HUES48 (cell line): ENCODE results near the gene PAX5.

Experiments used
- H3K27ac ChIP-seq: one replicate; pipeline ENCODE4 v1.7.0; 2013; ENCODE audit warnings: low read depth, low read length, inconsistent platforms
- H3K27me3 ChIP-seq: 2 replicates; pipeline ENCODE4 v1.6.1; 2013; ENCODE audit warnings: mild to moderate bottlenecking, low read length; ENCODE audit not compliant: control insufficient read depth, insufficient read depth
- H3K36me3 ChIP-seq: 2 replicates; pipeline ENCODE4 v1.6.1; 2013; ENCODE audit warnings: low read length; ENCODE audit not compliant: control insufficient read depth, insufficient read depth
- H3K4me1 ChIP-seq: 2 replicates; pipeline ENCODE4 v1.6.1; 2013; ENCODE audit warnings: mild to moderate bottlenecking, low read length; ENCODE audit not compliant: control insufficient read depth, insufficient read depth
- H3K4me3 ChIP-seq: 2 replicates; pipeline ENCODE4 v1.5.1; 2013; ENCODE audit warnings: mild to moderate bottlenecking, low read depth, low read length
- H3K9ac ChIP-seq: 2 replicates; pipeline ENCODE4 v1.6.1; 2013; ENCODE audit warnings: mild to moderate bottlenecking, low read depth, low read length, moderate library complexity
- H3K9me3 ChIP-seq: 2 replicates; pipeline ENCODE4 v1.6.1; 2013; ENCODE audit warnings: low read length; ENCODE audit not compliant: control insufficient read depth, insufficient read depth

Gene PAX5

GRCh38 chr9:36938617-36939016 is 95.5 kb downstream of the PAX5 start:
- no peak overlapping the region for H3K4me3 ChIP-seq
- no peaks in the 10 kb centered on the region for H3K36me3 ChIP-seq
- H3K9me3 ChIP-seq: no peaks in the 10 kb centered on the region
- peaks cover 25% of the 10 kb centered on the region for H3K4me1 ChIP-seq
- no peaks in the 10 kb centered on the region for H3K27me3 ChIP-seq
- no peak overlapping the region for H3K27ac ChIP-seq
- no peak overlapping the region for H3K9ac ChIP-seq

GRCh38 chr9:36937951-36938350 is 96.1 kb downstream of the PAX5 start:
- no peaks in the 10 kb centered on the region for H3K36me3 ChIP-seq

DNA sequence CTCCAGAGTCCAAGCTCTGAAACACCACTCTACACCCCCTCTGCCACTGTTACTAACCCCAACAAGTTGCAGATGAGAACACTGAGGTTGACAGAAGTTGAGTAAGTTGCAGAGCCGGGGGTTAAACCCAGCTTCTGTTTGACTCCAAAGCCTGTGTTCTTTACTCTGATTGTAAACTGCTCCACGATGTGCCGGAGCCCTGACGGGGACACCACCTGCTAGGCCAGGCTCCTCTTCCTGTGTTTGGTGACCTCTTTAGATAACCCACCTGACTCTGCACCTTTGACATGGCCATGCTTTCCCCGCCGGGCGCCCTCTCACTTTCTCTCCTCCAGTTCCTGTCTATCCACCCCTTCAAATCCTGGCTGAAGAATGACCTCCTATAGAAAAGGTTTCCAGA is 96.7 kb downstream of the PAX5 start:
- no peak overlapping the region for H3K4me3 ChIP-seq
- no peak overlapping the region for H3K9ac ChIP-seq
- H3K36me3 ChIP-seq: no peaks in the 10 kb centered on the region
- peaks cover 25% of the 10 kb centered on the region for H3K4me1 ChIP-seq
- H3K27ac ChIP-seq: no peak overlapping the region
- no peaks in the 10 kb centered on the region for H3K27me3 ChIP-seq
- H3K9me3 ChIP-seq: no peaks in the 10 kb centered on the region

More at GRCh38 chr9:36937951-36938350, 96.1 kb downstream of the PAX5 start:
- Histone ChIP-seq H3K27ac (no peak overlapping the region), H3K27me3 (no peaks in the 10 kb centered on the region), H3K4me1 (peaks cover 25% of the 10 kb centered on the region), H3K4me3 (no peak overlapping the region), H3K9ac (no peak overlapping the region), H3K9me3 (no peaks in the 10 kb centered on the region)

- H3K36me3 ChIP-seq: no peaks in the 10 kb centered on the region
- peaks cover 25% of the 10 kb centered on the region for H3K4me1 ChIP-seq
- no peaks in the 10 kb centered on the region for H3K9me3 ChIP-seq
- no peak overlapping the region for H3K9ac ChIP-seq
- H3K27ac ChIP-seq: no peak overlapping the region
- no peak overlapping the region for H3K4me3 ChIP-seq
- H3K27me3 ChIP-seq: no peaks in the 10 kb centered on the region
These were observed 97.6 kb downstream of the PAX5 start for GRCh38 chr9:36936498-36936831.

GRCh38 chr9:36935768-36936497 is 98.1 kb downstream of the PAX5 start:
- Histone ChIP-seq H3K27me3 (no peaks in the 10 kb centered on the region), H3K9me3 (no peaks in the 10 kb centered on the region), H3K4me1 (peaks cover 25% of the 10 kb centered on the region), H3K27ac (no peak overlapping the region), H3K4me3 (no peak overlapping the region), H3K36me3 (no peaks in the 10 kb centered on the region), H3K9ac (no peak overlapping the region)

DNA sequence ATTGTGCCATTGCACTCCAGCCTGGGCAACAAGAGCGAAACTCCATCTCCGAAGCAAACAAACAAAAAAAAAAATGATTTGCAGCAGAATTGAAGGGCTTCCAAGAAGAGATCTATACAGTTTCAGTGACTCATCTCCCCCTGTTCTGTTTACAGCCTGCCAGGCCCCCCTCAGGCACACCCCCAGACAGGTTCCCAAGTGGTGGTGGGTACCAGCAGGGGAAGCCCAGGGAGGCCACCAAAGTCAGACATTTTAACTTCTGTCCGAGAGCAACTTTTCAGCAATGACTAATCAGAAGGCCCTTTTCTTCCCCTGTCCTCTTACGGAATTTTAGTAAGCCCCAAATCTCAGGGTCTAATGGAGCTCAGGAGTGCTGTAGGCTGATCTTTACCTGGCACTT is 98.7 kb downstream of the PAX5 start:
- Histone ChIP-seq H3K4me3 (no peak overlapping the region), H3K9me3 (no peaks in the 10 kb centered on the region), H3K27ac (no peak overlapping the region), H3K9ac (no peak overlapping the region), H3K27me3 (no peaks in the 10 kb centered on the region), H3K4me1 (peaks cover 25% of the 10 kb centered on the region), H3K36me3 (no peaks in the 10 kb centered on the region)

GRCh38 chr9:36934478-36935065 is 99.5 kb downstream of the PAX5 start:
- Histone ChIP-seq H3K4me3 (no peak overlapping the region), H3K36me3 (no peaks in the 10 kb centered on the region), H3K4me1 (peaks cover 25% of the 10 kb centered on the region), H3K27ac (no peak overlapping the region), H3K9me3 (no peaks in the 10 kb centered on the region), H3K9ac (no peak overlapping the region), H3K27me3 (no peaks in the 10 kb centered on the region)

DNA sequence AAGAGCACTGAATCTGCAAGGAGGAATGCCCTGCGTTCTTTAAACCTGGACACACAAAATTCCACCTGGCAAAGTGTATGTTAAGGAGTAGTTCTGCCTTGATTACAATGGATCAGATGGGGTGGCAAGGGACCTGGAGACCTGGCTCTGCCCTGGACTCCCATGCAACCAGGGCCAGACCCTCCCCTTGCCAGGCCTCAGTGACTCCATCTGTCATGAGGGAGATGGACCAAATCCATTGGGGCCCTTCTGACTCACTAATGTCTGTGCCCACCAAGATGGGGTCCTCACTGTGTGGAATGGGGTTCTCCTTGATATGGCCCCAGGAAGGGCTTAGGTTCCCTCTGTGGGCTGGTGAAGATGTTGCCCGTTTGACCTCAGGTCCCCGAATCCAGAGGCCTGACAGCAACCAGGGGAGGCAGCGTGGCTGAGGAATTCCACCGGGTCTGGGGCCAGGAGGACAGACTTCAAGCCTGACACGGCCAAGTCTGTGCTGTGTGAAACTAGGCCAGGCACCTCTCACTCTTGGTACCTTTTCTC is 100.3 kb downstream of the PAX5 start:
- H3K36me3 ChIP-seq: no peaks in the 10 kb centered on the region
- H3K4me1 ChIP-seq: peaks cover 18% of the 10 kb centered on the region

DNA sequence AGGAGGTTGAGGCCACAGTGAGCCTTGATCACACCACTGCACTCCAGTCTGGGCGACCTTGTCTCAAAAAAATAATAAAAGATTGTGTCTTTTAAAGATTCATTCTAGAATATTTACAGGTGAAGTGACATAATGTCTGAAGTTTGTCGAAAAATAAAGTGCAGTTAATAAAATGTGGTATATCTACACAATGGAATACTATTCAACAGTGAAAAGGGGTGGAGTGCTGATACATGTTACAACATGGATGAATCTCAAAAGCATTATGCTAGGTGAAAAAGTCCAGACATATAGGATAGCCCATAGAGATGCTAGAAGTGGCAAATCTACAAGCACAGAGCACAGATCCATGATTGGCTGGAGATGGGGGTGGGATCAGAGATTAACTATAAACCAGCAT is 101.9 kb downstream of the PAX5 start:
- H3K9me3 ChIP-seq: no peaks in the 10 kb centered on the region
- no peaks in the 10 kb centered on the region for H3K27me3 ChIP-seq
- H3K9ac ChIP-seq: no peak overlapping the region
- H3K4me1 ChIP-seq: peaks cover 3% of the 10 kb centered on the region; the same call in 1 of the 2 replicates
- H3K36me3 ChIP-seq: no peaks in the 10 kb centered on the region
- H3K4me3 ChIP-seq: no peak overlapping the region
- H3K27ac ChIP-seq: no peak overlapping the region

More for the DNA sequence above, 100.3 kb downstream of the PAX5 start:
- no peaks in the 10 kb centered on the region for H3K27me3 ChIP-seq
- H3K9me3 ChIP-seq: no peaks in the 10 kb centered on the region
- no peak overlapping the region for H3K4me3 ChIP-seq
- no peak overlapping the region for H3K27ac ChIP-seq
- no peak overlapping the region for H3K9ac ChIP-seq

- Histone ChIP-seq H3K9ac (no peak overlapping the region), H3K27me3 (no peaks in the 10 kb centered on the region), H3K9me3 (no peaks in the 10 kb centered on the region), H3K27ac (no peak overlapping the region), H3K4me1 (no peaks in the 10 kb centered on the region), H3K4me3 (no peak overlapping the region), H3K36me3 (no peaks in the 10 kb centered on the region)
These were observed 103.1 kb downstream of the PAX5 start for GRCh38 chr9:36930941-36931340.

- Histone ChIP-seq H3K9ac (no peak overlapping the region), H3K4me3 (no peak overlapping the region), H3K36me3 (no peaks in the 10 kb centered on the region), H3K27me3 (no peaks in the 10 kb centered on the region), H3K4me1 (no peaks in the 10 kb centered on the region), H3K9me3 (no peaks in the 10 kb centered on the region), H3K27ac (no peak overlapping the region)
These were observed 104.8 kb downstream of the PAX5 start for GRCh38 chr9:36929350-36929675.
